Endothelial cell of umbilical vein (primary cell): Measurements from ENCODE around the gene HSPA14. TPM values are rescaled to one million over a fixed set of nuclear protein-coding genes. Genes with fewer than 3 reads are reported as not detected.

Experiments used
- BruUV-seq: library from RNA; stranded (reverse); fragments of 400-500 nt; replicated peaks from 2 replicates; lab custom pipeline; 2021; lab: Mats Ljungman, UMichigan
- CTCF ChIA-PET: fragments of 300-600, 350-600 bp; sonication (Branson Sonifier 250); formaldehyde crosslinking; loops from one replicate; lab custom pipeline; 2021; ENCODE audit warnings: antibody characterized with exemption, inconsistent platforms; lab: Charles Lee
- POLR2A ChIA-PET: fragments of 300-600, 350-600 bp; sonication (Branson Sonifier 250); formaldehyde crosslinking; loops from one replicate; lab custom pipeline; 2021; ENCODE audit warnings: antibody characterized with exemption, inconsistent platforms; lab: Charles Lee
- DNase-seq: peaks from one replicate; pipeline ENCODE4 v3.0.0-alpha.2; 2011; ENCODE audit warnings: low read depth, low spot score
- FAIRE-seq: peaks from 2 replicates; lab custom pipeline; 2011; peaks lifted over from hg19 to GRCh38; lab: Jason Lieb, UNC
- H2AFZ ChIP-seq: 2 replicates; pipeline ENCODE4 v1.6.0; 2012; ENCODE audit warnings: low read depth, low read length, control low read depth, inconsistent platforms
- H3K27ac ChIP-seq: 2 replicates; pipeline ENCODE4 v1.5.1; 2011; ENCODE audit warnings: low read depth, mild to moderate bottlenecking, control low read depth, low read length, moderate library complexity; ENCODE audit not compliant: insufficient read depth
- H3K27me3 ChIP-seq, 2 experiments: 2 replicates each; pipeline versions ENCODE4 v1.6.0 to v1.6.1; 2011; ENCODE audit warnings: low read length in 2 of 2, mixed read lengths in 1 of 2; ENCODE audit not compliant: control insufficient read depth in 2 of 2, insufficient read depth in 2 of 2
- H3K36me3 ChIP-seq, 2 experiments: 2 replicates in 1 of 2; 3 replicates in 1 of 2; pipeline ENCODE4 v1.5.1; 2011; ENCODE audit warnings: low read length in 2 of 2, mild to moderate bottlenecking in 1 of 2, moderate library complexity in 1 of 2; ENCODE audit not compliant: control insufficient read depth in 2 of 2, insufficient read depth in 2 of 2; ENCODE audit errors: extremely low read depth in 1 of 2
- H3K4me1 ChIP-seq: 3 replicates; pipeline ENCODE4 v1.5.1; 2011; ENCODE audit warnings: mild to moderate bottlenecking, low read length; ENCODE audit not compliant: control insufficient read depth, insufficient read depth; ENCODE audit errors: extremely low read depth
- H3K4me2 ChIP-seq: 2 replicates; pipeline ENCODE4 v1.6.1; 2011; ENCODE audit warnings: low read length, control low read depth, mixed read lengths; ENCODE audit not compliant: insufficient read depth
- H3K4me3 ChIP-seq, 3 experiments: fragments of 200-600 bp in 1 of 3; sonication (generic), shearing (Covaris generic) in 1 of 3; replicated peaks in 1 of 3; 2 replicates each; pipeline ENCODE4 v1.5.1; 2011 to 2016; ENCODE audit warnings: control low read depth in 3 of 3, low read length in 3 of 3, mild to moderate bottlenecking in 2 of 3, inconsistent platforms in 1 of 3, low read depth in 1 of 3, moderate library complexity in 1 of 3; ENCODE audit not compliant: insufficient read depth in 1 of 3
- H3K79me2 ChIP-seq: 2 replicates; pipeline ENCODE4 v1.6.0; 2012; ENCODE audit warnings: low read length, inconsistent platforms; ENCODE audit not compliant: control insufficient read depth, insufficient read depth
- H3K9ac ChIP-seq: replicated peaks from 2 replicates; pipeline ENCODE3; 2011; ENCODE audit warnings: low read length, control low read depth; ENCODE audit not compliant: insufficient read depth; ENCODE audit errors: extremely low read depth
- H3K9me1 ChIP-seq: replicated peaks from 3 replicates; pipeline ENCODE4 v1.6.0; 2011; ENCODE audit warnings: mild to moderate bottlenecking, low read length; ENCODE audit not compliant: control insufficient read depth, insufficient read depth; ENCODE audit errors: extremely low read depth
- H3K9me3 ChIP-seq: replicated peaks from 2 replicates; pipeline ENCODE4 v1.5.1; 2012; ENCODE audit warnings: low read length, inconsistent platforms; ENCODE audit not compliant: control insufficient read depth, insufficient read depth
- H4K20me1 ChIP-seq: replicated peaks from 2 replicates; pipeline ENCODE3; 2011; ENCODE audit warnings: mild to moderate bottlenecking, low read length; ENCODE audit not compliant: control insufficient read depth, insufficient read depth; ENCODE audit errors: extremely low read depth
- CTCF ChIP-seq, 2 donors: IDR thresholded peaks; 1 replicate in 1 of 2; 2 replicates in 1 of 2; pipeline ENCODE4 v1.5.1; 2011; ENCODE audit warnings: low read length in 2 of 2, mild to moderate bottlenecking in 2 of 2, moderate library complexity in 2 of 2, control low read depth in 1 of 2, inconsistent platforms in 1 of 2, low read depth in 1 of 2; ENCODE audit not compliant: insufficient read depth in 1 of 2; ENCODE audit errors: extremely low read depth in 1 of 2
- EZH2 ChIP-seq: IDR thresholded peaks from 2 replicates; pipeline ENCODE4 v1.6.1; 2012; ENCODE audit warnings: borderline replicate concordance, low read depth, mild to moderate bottlenecking, moderate library complexity, low read length, inconsistent platforms; ENCODE audit not compliant: severe bottlenecking
- FOS ChIP-seq: IDR thresholded peaks from 2 replicates; pipeline ENCODE4 v1.6.1; 2011; ENCODE audit warnings: mild to moderate bottlenecking, low read length, moderate library complexity, borderline replicate concordance; ENCODE audit not compliant: insufficient read depth
- GATA2 ChIP-seq: IDR thresholded peaks from 2 replicates; pipeline ENCODE4 v1.7.0; 2011; ENCODE audit warnings: low read depth, mild to moderate bottlenecking, moderate library complexity, mixed read lengths, low read length; ENCODE audit not compliant: insufficient read length, insufficient read depth
- JUN ChIP-seq: IDR thresholded peaks from 2 replicates; pipeline ENCODE4 v1.6.1; 2011; ENCODE audit warnings: borderline replicate concordance, low read depth; ENCODE audit not compliant: insufficient read length, insufficient read depth
- MAX ChIP-seq: IDR thresholded peaks from 2 replicates; pipeline ENCODE4 v1.6.1; 2011; ENCODE audit not compliant: insufficient read depth, insufficient read length
- MYC ChIP-seq: IDR thresholded peaks from one replicate; pipeline ENCODE4 v1.6.1; 2011; ENCODE audit warnings: mild to moderate bottlenecking, low read depth, low read length
- POLR2A ChIP-seq: IDR thresholded peaks from 2 replicates; pipeline ENCODE4 v1.6.1; 2012; ENCODE audit warnings: low read depth, mild to moderate bottlenecking, control low read depth, low read length
- POLR2AphosphoS5 ChIP-seq: IDR thresholded peaks from 2 replicates; pipeline ENCODE4 v1.6.1; 2012; ENCODE audit warnings: low read depth, mild to moderate bottlenecking, control low read depth, low read length, moderate library complexity; ENCODE audit not compliant: insufficient read depth
- dilution Hi-C: fragments of 300-500 bp; cut with MboI; formaldehyde crosslinking; loops from one replicate; pipeline ENCODE4 v1.15.0; 2019; ENCODE audit warnings: low sequenced_read_pairs; ENCODE audit not compliant: extremely low pct_ligation_motif_present
- intact Hi-C: fragments of 100-400 bp; cut with micrococcal nuclease; formaldehyde crosslinking; loops from one replicate; pipeline ENCODE4 v1.10.0; 2022
- polyA plus RNA-seq, 4 experiments: library from polyadenylated mRNA; depleted of rRNA in 3 of 4; stranded (reverse) in 3 of 4; unstranded in 1 of 4; fragments of >200 nt; gene quantifications; 2 replicates each; pipeline versions ENCODE4 v1.2.1 to v1.2.3, GENCODE V29; 2011 to 2012; ENCODE audit warnings: missing spikeins in 1 of 4
- total RNA-seq: library from RNA; stranded (reverse); gene quantifications from 2 replicates; pipeline ENCODE4 v1.2.3, GENCODE V29; 2021

The HSPA14 gene
- total and polyA plus RNA-seq, 2 donors (not counting 3 experiments of a cell fraction or from before 2014, with no cell fraction given): 7.6 to 15.7 TPM

- no TSS peak for BruUV-seq
- H3K9me1 ChIP-seq: peaks cover 2% of the 10 kb centered on the region
- H3K4me3 ChIP-seq: no peak overlapping the region
- H2AFZ ChIP-seq: no peak overlapping the region
- no peaks in the 10 kb centered on the region for H3K9me3 ChIP-seq
- no peaks in the 10 kb centered on the region for H4K20me1 ChIP-seq
- H3K27ac ChIP-seq: no peak overlapping the region
- no peaks in the 10 kb centered on the region for H3K79me2 ChIP-seq
- ChIA-PET CTCF (interaction anchor here (1.0 to 1.7 kb wide), 2 partner anchors 9 to 23 kb away, joined by 4 read pairs; no protein-coding TSS in a partner anchor), POLR2A (no interaction called here)
- no peak for FAIRE-seq
- H3K4me1 ChIP-seq: no peaks in the 10 kb centered on the region
- H3K9ac ChIP-seq: no peak overlapping the region
- no peaks in the 10 kb centered on the region for H3K27me3 ChIP-seq
- intact Hi-C loops: no loop called here
- TF ChIP-seq FOS: no peak
- no peak for TF ChIP-seq MAX
- TF ChIP-seq CTCF (IDR thresholded peaks at IDR 0.05; ENCODE audit: extremely low read depth in 1 of 2, insufficient read depth in 1 of 2, low read depth in 1 of 2, low read length in 2 of 2): no peak
- DNase-seq: no peak
- H3K4me2 ChIP-seq: no peak overlapping the region
- peaks cover 0 to 22% of the 10 kb centered on the region in 2 experiments for H3K36me3 ChIP-seq
- dilution Hi-C loops: no loop called here
Measured at GRCh38 chr10:14904864-14905263, 66.8 kb downstream of the HSPA14 start.

GRCh38 chr10:14905890-14906289 lies 67.8 kb downstream of the HSPA14 start:
- intact Hi-C loops: no loop called here
- Histone ChIP-seq H3K9me3 (no peaks in the 10 kb centered on the region), H3K9ac (no peak overlapping the region), H3K27me3 (no peaks in the 10 kb centered on the region), H2AFZ (no peak overlapping the region), H3K4me1 (no peaks in the 10 kb centered on the region), H3K9me1 (peaks cover 2% of the 10 kb centered on the region), H3K4me2 (no peak overlapping the region), H4K20me1 (no peaks in the 10 kb centered on the region), H3K27ac (no peak overlapping the region), H3K4me3 (no peak overlapping the region), H3K36me3 (peaks cover 2 to 22% of the 10 kb centered on the region in 2 experiments), H3K79me2 (no peaks in the 10 kb centered on the region)
- DNase-seq (no peak), FAIRE-seq (no peak)
- TF ChIP-seq JUN: no peak
- no peak for TF ChIP-seq CTCF (IDR thresholded peaks at IDR 0.05; ENCODE audit: extremely low read depth in 1 of 2, insufficient read depth in 1 of 2, low read depth in 1 of 2, low read length in 2 of 2)
- TF ChIP-seq FOS: no peak
- TF ChIP-seq POLR2A: no peak
- TF ChIP-seq MAX: no peak
- TF ChIP-seq GATA2: no peak
- TF ChIP-seq EZH2: no peak
- no peak for TF ChIP-seq MYC
- TF ChIP-seq POLR2AphosphoS5: no peak
- BruUV-seq: no TSS peak
- CTCF ChIA-PET: interaction anchor here (1.0 to 1.7 kb wide), 3 partner anchors 10 to 24 kb away, joined by 3 to 4 read pairs (median 4); no protein-coding TSS in a partner anchor
- dilution Hi-C loops: no loop called here
- POLR2A ChIA-PET: no interaction called here
